GM23248 (cell line): ENCODE data around the gene MSL3.

Source experiments
- EZH2 ChIP-seq: fragments of 200-600 bp; sonication (generic); IDR thresholded peaks from 2 replicates; pipeline ENCODE4 v1.6.1; 2018; ENCODE audit warnings: antibody characterized with exemption, mild to moderate bottlenecking; ENCODE audit not compliant: insufficient read depth, poor library complexity, severe bottlenecking
- EZH2phosphoT487 ChIP-seq: fragments of 200-600 bp; sonication (generic); IDR thresholded peaks from 2 replicates; pipeline ENCODE4 v1.6.1; 2018; ENCODE audit warnings: antibody characterized with exemption, moderate library complexity, mild to moderate bottlenecking, low read depth; ENCODE audit not compliant: insufficient read depth

DNA sequence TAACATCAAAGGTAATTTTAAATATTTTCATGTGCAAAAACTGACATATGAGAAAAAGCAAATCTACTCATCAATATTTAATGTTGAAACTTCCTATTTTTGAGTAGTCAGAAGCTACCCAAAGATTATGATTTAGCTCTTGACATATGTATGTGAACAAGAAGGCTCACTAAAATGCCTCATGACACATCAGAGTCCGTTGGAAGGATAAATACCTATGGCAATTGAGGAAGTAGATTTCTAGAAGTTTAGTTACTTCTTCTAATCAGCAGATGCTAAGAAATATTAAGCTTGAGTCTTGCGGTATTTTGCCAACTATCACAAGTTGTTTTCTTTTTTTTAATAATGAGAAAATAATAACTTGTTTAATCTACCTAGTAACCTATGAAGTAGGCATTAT is 55.3 kb downstream of the MSL3 start:
- TF ChIP-seq EZH2, result no peak
- no peak for TF ChIP-seq EZH2phosphoT487
